HAP-1 (cell line): Measurements from ENCODE around the gene NUP153.

Experiments used
- DNase-seq, 2 experiments: peaks; one replicate each; pipeline ENCODE4 v3.0.0-alpha.2; 2016 to 2020; ENCODE audit warnings: low spot score in 2 of 2
- H3K27me3 ChIP-seq: fragments of 250-450 bp; sonication (Bioruptor Pico); 2 replicates; pipeline ENCODE4 v1.5.1; 2020; ENCODE audit warnings: low read depth, mild to moderate bottlenecking, moderate library complexity
- H3K36me3 ChIP-seq: fragments of 250-450 bp; sonication (Bioruptor Pico); replicated peaks from 2 replicates; pipeline ENCODE4 v1.5.1; 2020; ENCODE audit warnings: mild to moderate bottlenecking
- H3K4me1 ChIP-seq: fragments of 250-450 bp; sonication (Bioruptor Pico); 2 replicates; pipeline ENCODE4 v1.5.1; 2020; ENCODE audit warnings: mild to moderate bottlenecking
- H3K4me3 ChIP-seq: fragments of 250-450 bp; sonication (Bioruptor Pico); 2 replicates; pipeline ENCODE4 v1.5.1; 2020; ENCODE audit warnings: mild to moderate bottlenecking, moderate library complexity
- H3K9me3 ChIP-seq: fragments of 250-450 bp; sonication (Bioruptor Pico); 2 replicates; pipeline ENCODE4 v1.5.1; 2020; ENCODE audit warnings: mild to moderate bottlenecking, moderate library complexity
- in situ Hi-C: fragments of 300-500 bp; cut with MboI; formaldehyde crosslinking; loops from 3 replicates; pipeline ENCODE4 v1.14.3; 2020; ENCODE audit warnings: low sequenced_read_pairs, inconsistent platforms, mixed read lengths

NUP153 gene

GRCh38 chr6:17665132-17665531 is 41.6 kb downstream of the NUP153 start:
- Histone ChIP-seq H3K27me3 (no peaks in the 10 kb centered on the region), H3K36me3 (peaks cover 80% of the 10 kb centered on the region), H3K4me1 (peaks cover 5% of the 10 kb centered on the region), H3K4me3 (no peak overlapping the region), H3K9me3 (no peaks in the 10 kb centered on the region)
- DNase-seq: no peak
- in situ Hi-C loops: no loop called here

DNA sequence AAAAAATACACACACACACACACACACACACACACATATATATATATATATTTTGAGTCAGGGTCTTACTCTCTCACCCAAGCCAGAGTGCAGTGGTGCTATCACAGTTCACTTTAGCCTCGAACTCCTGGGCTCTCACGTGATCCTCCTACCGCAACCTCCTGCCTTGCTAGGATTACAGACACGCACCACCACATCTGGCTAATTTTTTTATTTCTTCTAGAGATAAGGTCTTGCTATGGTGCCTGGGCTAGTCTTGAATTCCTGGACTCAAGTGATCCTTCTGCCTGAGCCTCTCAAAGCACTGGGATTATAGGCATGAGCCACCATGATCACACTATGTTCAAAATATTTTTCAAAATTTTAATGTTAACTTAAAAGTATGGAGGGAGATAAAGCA is 43.5 kb downstream of the NUP153 start:
- in situ Hi-C loops: no loop called here
- peaks cover 82% of the 10 kb centered on the region for H3K36me3 ChIP-seq

GRCh38 chr6:17662585-17662984 is 44.1 kb downstream of the NUP153 start:
- H3K27me3 ChIP-seq: no peaks in the 10 kb centered on the region
- H3K4me3 ChIP-seq: no peak overlapping the region
- in situ Hi-C loops: no loop called here
- no peaks in the 10 kb centered on the region for H3K9me3 ChIP-seq
- peaks cover 5% of the 10 kb centered on the region for H3K4me1 ChIP-seq
- no peak for DNase-seq
- peaks cover 78% of the 10 kb centered on the region for H3K36me3 ChIP-seq

More for the DNA sequence above, 43.5 kb downstream of the NUP153 start:
- H3K4me3 ChIP-seq: no peak overlapping the region
- no peak for DNase-seq
- peaks cover 5% of the 10 kb centered on the region for H3K4me1 ChIP-seq
- no peaks in the 10 kb centered on the region for H3K27me3 ChIP-seq
- H3K9me3 ChIP-seq: no peaks in the 10 kb centered on the region

GRCh38 chr6:17656644-17657043 is 50.1 kb downstream of the NUP153 start:
- DNase-seq: no peak
- H3K27me3 ChIP-seq: no peaks in the 10 kb centered on the region

DNA sequence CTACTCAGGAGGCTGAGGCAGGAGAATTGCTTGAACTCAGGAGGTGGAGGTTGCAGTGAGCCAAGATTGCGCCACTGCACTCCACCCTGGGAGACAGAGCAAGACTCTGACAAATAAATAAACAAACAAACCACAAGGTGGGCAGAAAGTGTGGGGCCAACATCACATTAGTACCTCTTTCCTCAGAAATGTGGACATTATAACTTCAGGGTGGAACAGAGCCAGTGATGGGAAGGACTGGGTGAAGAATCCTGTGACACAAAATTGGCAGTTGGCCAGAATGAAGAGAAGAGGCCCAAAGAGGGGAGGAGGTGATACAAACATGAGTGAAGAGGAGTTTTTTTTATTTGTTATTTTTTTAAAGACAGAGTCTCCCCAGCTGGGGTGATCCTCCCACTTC is 50.6 kb downstream of the NUP153 start:
- Histone ChIP-seq H3K4me3 (no peak overlapping the region), H3K9me3 (no peaks in the 10 kb centered on the region), H3K27me3 (no peaks in the 10 kb centered on the region), H3K36me3 (peaks cover 63% of the 10 kb centered on the region), H3K4me1 (no peaks in the 10 kb centered on the region)
- DNase-seq: no peak
- in situ Hi-C loops: no loop called here

More at GRCh38 chr6:17656644-17657043, 50.1 kb downstream of the NUP153 start:
- Histone ChIP-seq H3K4me3 (no peak overlapping the region), H3K36me3 (peaks cover 63% of the 10 kb centered on the region), H3K4me1 (no peaks in the 10 kb centered on the region), H3K9me3 (no peaks in the 10 kb centered on the region)
- in situ Hi-C loops: no loop called here

GRCh38 chr6:17653198-17653882 is 53.4 kb downstream of the NUP153 start:
- no peaks in the 10 kb centered on the region for H3K4me1 ChIP-seq
- peaks cover 61% of the 10 kb centered on the region for H3K36me3 ChIP-seq
- DNase-seq: no peak
- H3K4me3 ChIP-seq: no peak overlapping the region
- H3K9me3 ChIP-seq: no peaks in the 10 kb centered on the region
- no peaks in the 10 kb centered on the region for H3K27me3 ChIP-seq
- in situ Hi-C loops: no loop called here

- Histone ChIP-seq H3K4me1 (no peaks in the 10 kb centered on the region), H3K9me3 (no peaks in the 10 kb centered on the region), H3K4me3 (no peak overlapping the region), H3K27me3 (no peaks in the 10 kb centered on the region), H3K36me3 (peaks cover 73% of the 10 kb centered on the region)
- in situ Hi-C loops: no loop called here
- no peak for DNase-seq
Observed at GRCh38 chr6:17650656-17651309, 55.9 kb downstream of the NUP153 start.

GRCh38 chr6:17648745-17649144 is 58.0 kb downstream of the NUP153 start:
- no peaks in the 10 kb centered on the region for H3K4me1 ChIP-seq
- no peaks in the 10 kb centered on the region for H3K27me3 ChIP-seq
- H3K4me3 ChIP-seq: no peak overlapping the region
- in situ Hi-C loops: no loop called here
- H3K9me3 ChIP-seq: no peaks in the 10 kb centered on the region
- peaks cover 73% of the 10 kb centered on the region for H3K36me3 ChIP-seq
- no peak for DNase-seq

DNA sequence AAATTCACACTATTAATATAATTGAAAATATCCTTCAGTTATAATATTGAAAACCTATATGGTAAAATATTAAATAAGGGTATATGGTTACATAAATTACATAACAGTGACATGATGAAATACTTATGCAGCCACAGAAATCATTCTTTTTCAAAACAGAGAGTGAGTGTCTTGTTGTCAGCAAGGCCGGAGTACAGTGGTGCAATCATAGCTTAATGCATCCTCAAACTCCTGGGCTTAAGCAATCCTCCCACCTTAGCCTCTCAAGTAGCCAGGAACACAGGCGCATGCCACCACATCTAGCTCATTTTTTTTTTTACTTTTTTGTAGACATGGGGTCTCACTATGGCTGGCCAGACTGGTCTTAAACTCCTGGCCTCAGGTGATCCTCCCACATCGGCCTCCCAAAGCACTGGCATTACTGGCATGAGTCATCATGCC is 66.2 kb downstream of the NUP153 start:
- in situ Hi-C loops: no loop called here
- Histone ChIP-seq H3K9me3 (no peaks in the 10 kb centered on the region), H3K4me3 (no peak overlapping the region), H3K36me3 (peaks cover 78% of the 10 kb centered on the region), H3K4me1 (no peaks in the 10 kb centered on the region), H3K27me3 (no peaks in the 10 kb centered on the region)
- DNase-seq: no peak

DNA sequence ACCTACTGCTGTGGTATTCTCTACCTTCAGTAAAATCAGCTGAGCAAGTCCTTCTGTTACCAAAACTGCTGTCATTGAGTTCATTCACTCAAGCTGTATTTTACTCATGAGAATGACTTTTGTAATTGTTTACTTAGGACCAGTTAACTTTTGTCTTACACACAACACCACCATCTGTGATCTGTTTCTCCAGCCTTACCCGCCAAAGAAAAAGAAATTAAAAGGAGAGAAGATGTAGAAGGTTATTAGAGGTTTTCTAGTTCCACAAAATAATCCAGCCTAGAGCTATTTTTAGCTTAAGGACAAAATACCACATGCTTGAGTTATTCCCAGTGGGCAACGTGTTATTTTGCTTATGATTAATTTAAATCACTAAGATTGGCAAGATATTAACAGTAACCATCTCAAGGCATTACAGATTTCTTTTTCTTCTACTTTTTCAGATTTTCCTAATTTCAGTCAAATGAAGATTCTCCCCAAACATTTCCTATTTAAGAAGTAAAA is 68.5 kb downstream of the NUP153 start:
- Histone ChIP-seq H3K4me1 (no peaks in the 10 kb centered on the region), H3K36me3 (peaks cover 68% of the 10 kb centered on the region), H3K27me3 (no peaks in the 10 kb centered on the region), H3K9me3 (no peaks in the 10 kb centered on the region), H3K4me3 (no peak overlapping the region)
- in situ Hi-C loops: no loop called here
- DNase-seq: no peak

DNA sequence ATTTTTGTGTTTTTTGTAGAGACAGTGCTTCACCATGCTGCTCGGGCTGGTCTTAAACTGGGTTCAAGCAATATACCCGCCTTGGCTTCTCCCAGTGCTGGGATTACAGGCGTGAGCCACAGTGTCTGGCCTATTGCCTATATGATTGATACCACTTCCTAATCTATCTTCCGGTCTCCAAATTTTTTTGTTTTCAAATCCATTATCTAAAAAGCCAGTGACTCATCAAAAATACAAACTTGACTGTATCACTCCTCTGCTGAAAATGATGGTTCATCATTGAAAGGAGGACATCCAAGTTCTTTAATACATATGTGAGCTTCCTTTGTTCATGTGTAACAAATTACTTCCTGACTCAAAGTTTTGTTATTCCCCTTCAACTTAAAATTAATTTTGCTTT is 71.2 kb downstream of the NUP153 start:
- no peak for DNase-seq
- Histone ChIP-seq H3K36me3 (peaks cover 67% of the 10 kb centered on the region), H3K4me3 (no peak overlapping the region), H3K4me1 (peaks cover 10% of the 10 kb centered on the region), H3K9me3 (no peaks in the 10 kb centered on the region), H3K27me3 (no peaks in the 10 kb centered on the region)
- in situ Hi-C loops: no loop called here

- DNase-seq: no peak
- in situ Hi-C loops: no loop called here
- Histone ChIP-seq H3K4me3 (no peak overlapping the region), H3K4me1 (peaks cover 20% of the 10 kb centered on the region), H3K36me3 (peaks cover 61% of the 10 kb centered on the region), H3K9me3 (no peaks in the 10 kb centered on the region), H3K27me3 (no peaks in the 10 kb centered on the region)
Observed at GRCh38 chr6:17633465-17634188, 73.1 kb downstream of the NUP153 start.

- Histone ChIP-seq H3K4me1 (peaks cover 20% of the 10 kb centered on the region), H3K27me3 (no peaks in the 10 kb centered on the region), H3K9me3 (no peaks in the 10 kb centered on the region), H3K36me3 (peaks cover 61% of the 10 kb centered on the region), H3K4me3 (no peak overlapping the region)
- in situ Hi-C loops: no loop called here
- DNase-seq: no peak
Observed at GRCh38 chr6:17632934-17633333, 73.8 kb downstream of the NUP153 start.
